ENCODE results near the gene ZNF574.
"Not testable (repeated sequence)": the region's sequence is repeated elsewhere in the genome, so short reads cannot be mapped to it uniquely, and the experiment has no call there.

The ZNF574 gene

GRCh38 chr19:42075616-42076379 lies at the start of gene ZNF574:
Gene ZNF574, plus strand, starts transcription at chr19:42076166. Its CDS starts 2,441 bp downstream, at chr19:42078607.
- peak; percentile 95 for DNase-seq

GRCh38 chr19:42028304-42029216 lies 47.4 kb upstream of the ZNF574 start:
- no peak for DNase-seq

GRCh38 chr19:42030645-42031440 lies 45.1 kb upstream of the ZNF574 start:
- no peak for DNase-seq

GRCh38 chr19:42032431-42032830 lies 43.5 kb upstream of the ZNF574 start:
- no peak for DNase-seq

GRCh38 chr19:42033413-42033812 lies 42.6 kb upstream of the ZNF574 start:
- DNase-seq, result no peak

- not testable (repeated sequence) for DNase-seq
These were observed 41.1 kb upstream of the ZNF574 start for GRCh38 chr19:42034640-42035391.

GRCh38 chr19:42037649-42038048 lies 38.3 kb upstream of the ZNF574 start:
- DNase-seq, result no peak

GRCh38 chr19:42038666-42039065 lies 37.3 kb upstream of the ZNF574 start:
- no peak for DNase-seq

GRCh38 chr19:42040031-42040430 lies 35.9 kb upstream of the ZNF574 start:
- no peak for DNase-seq

GRCh38 chr19:42040491-42040890 lies 35.5 kb upstream of the ZNF574 start:
- DNase-seq, result not testable (repeated sequence)

- DNase-seq, result no peak
These were observed 33.4 kb upstream of the ZNF574 start for GRCh38 chr19:42042455-42043170.

- no peak for DNase-seq
These were observed 30.4 kb upstream of the ZNF574 start for GRCh38 chr19:42045575-42045974.

- no peak for DNase-seq
These were observed 27.0 kb upstream of the ZNF574 start for GRCh38 chr19:42048992-42049391.

GRCh38 chr19:42051166-42052115 lies 24.5 kb upstream of the ZNF574 start:
- no peak for DNase-seq

GRCh38 chr19:42052241-42052863 lies 23.6 kb upstream of the ZNF574 start:
- DNase-seq, result no peak

- DNase-seq, result no peak
These were observed 22.7 kb upstream of the ZNF574 start for GRCh38 chr19:42053037-42053935.

GRCh38 chr19:42054205-42054604 lies 21.8 kb upstream of the ZNF574 start:
- no peak for DNase-seq

- DNase-seq, result no peak
These were observed 18.1 kb upstream of the ZNF574 start for GRCh38 chr19:42057846-42058245.

- no peak for DNase-seq
These were observed 16.8 kb upstream of the ZNF574 start for GRCh38 chr19:42059196-42059595.
